Heart right ventricle (tissue), 16 donors: ENCODE results near the gene ATP2B1. TPM values are rescaled to one million over a fixed set of nuclear protein-coding genes. Genes with fewer than 3 reads are reported as not detected.
"Not testable (repeated sequence)": the region's sequence is repeated elsewhere in the genome, so short reads cannot be mapped to it uniquely, and the experiment has no call there.

ENCODE experiments used
- ATAC-seq, 8 donors: fragments of 200-7000 bp; cut with Tn5 transposase; one replicate each; pipeline ENCODE4 v1.9.1; 2020; ENCODE audit warnings: mild to moderate bottlenecking in 8 of 8, moderate library complexity in 8 of 8, moderate number of reproducible peaks in 1 of 8
- DNase-seq, 2 donors: peaks; one replicate each; pipeline ENCODE4 v3.0.0-alpha.2; 2020
- H3K27ac ChIP-seq, 10 donors: fragments of 200-600 bp; sonication (generic) in 2 of 10; one replicate each; pipeline versions ENCODE4 v1.5.0 to v1.8.0; 2020 to 2022; ENCODE audit warnings: mild to moderate bottlenecking in 3 of 10
- H3K27me3 ChIP-seq, 7 donors: fragments of 200-600 bp; one replicate each; pipeline ENCODE4 v1.8.0; 2021 to 2022; ENCODE audit warnings: mild to moderate bottlenecking in 2 of 7
- H3K36me3 ChIP-seq, 9 donors: fragments of 200-600 bp; sonication (generic) in 1 of 9; one replicate each; pipeline versions ENCODE4 v1.5.0 to v1.8.0; 2020 to 2022; ENCODE audit warnings: mild to moderate bottlenecking in 2 of 9
- H3K4me1 ChIP-seq, 9 donors: fragments of 200-600 bp; sonication (generic) in 1 of 9; one replicate each; pipeline versions ENCODE4 v1.5.0 to v1.8.0; 2020 to 2022; ENCODE audit warnings: mild to moderate bottlenecking in 4 of 9
- H3K4me3 ChIP-seq, 10 donors: fragments of 200-600 bp; sonication (generic) in 2 of 10; one replicate each; pipeline versions ENCODE4 v1.5.0 to v1.8.0; 2020 to 2022; ENCODE audit warnings: mild to moderate bottlenecking in 7 of 10, moderate library complexity in 2 of 10
- H3K9me3 ChIP-seq, 11 donors: fragments of 200-600 bp in 10 of 11; sonication (generic) in 2 of 11; one replicate each; pipeline versions ENCODE4 v1.5.0 to v1.8.0; 2013 to 2022; ENCODE audit warnings: mild to moderate bottlenecking in 2 of 11, control low read depth in 1 of 11, moderate library complexity in 1 of 11
- CTCF ChIP-seq, 9 donors: fragments of 200-600 bp; sonication (generic) in 2 of 9; IDR thresholded peaks; one replicate each; pipeline versions ENCODE4 v1.5.0 to v1.8.0; 2021 to 2022; ENCODE audit warnings: antibody characterized with exemption in 9 of 9, mild to moderate bottlenecking in 5 of 9, moderate library complexity in 1 of 9
- WGBS, 2 donors: extraction: QIAGEN DNeasy Blood & Tissue Kit; methylation state at CpG; one replicate each; pipeline ENCODE4 v1.1.7; 2013; ENCODE audit warnings: inconsistent platforms in 1 of 2; 5-methylcytosine and 5-hydroxymethylcytosine counted together
- intact Hi-C, 10 donors: fragments of 100-400 bp; cut with DNase I; formaldehyde crosslinking; loops; one replicate each; pipeline versions ENCODE4 v1.11.1 to v1.14.2; 2022
- long read RNA-seq, 3 donors: library from polyadenylated mRNA; unstranded; transcript quantifications; one replicate each; pipeline ENCODE4 v2.0.0, GENCODE V29; 2020 to 2021
- polyA plus RNA-seq, 2 donors: library from polyadenylated mRNA; stranded (reverse); fragments of 200-250 nt; gene quantifications; one replicate each; pipeline ENCODE4 v1.2.3, GENCODE V29; 2013
- total RNA-seq, 10 donors: library from RNA; stranded (reverse); fragmentation: NEBNext Ultra II Directional in 3 of 10; extraction: Animal tissue kit (Norgen Biotek cat#: 25700) in 3 of 10; gene quantifications; one replicate each; pipeline versions ENCODE4 v1.2.1 to v1.2.4, GENCODE V29; 2021 to 2023
- donor health status: Arrhythmogenic right ventricular cardiomyopathy.
- donor health status: ischemic (EF 13 %, LVEDD 7.1; RV severe dilation, severe dysfunction).
- donor health status: healthy with polysubstance abuse.
- donor health status: DM: no; HTN: yes; CAD: no.
- donor health status: DM: no; HTN: no; CAD: no.
- donor health status: ischemic (EF 25% LVEDD 6.9; RV normal size, moderate dysfunction).
- donor health status: ischemic (EF 25% LVEDD 5.7; RV mildly dilated, moderate dysfunction).
- donor health status: healthy.
- donor health status: DM: yes; HTN: yes; CAD: no.
- donor health status: Ischemic cardiomyopathy.
- donor health status: ischemic (EF 35%, LVEDD 5.7; RV mildly dilated, moderate dysfunction).
- donor health status: nonischemic (EF 11% LVEDD 7.7; RV severe dilation, severe dysfunction).
- donor health status: DM: yes; HTN: yes; CAD: no.
- donor health status: PGD.
- donor health status: ischemic (EF 29% LVEDD 5.4; RV normal size, mild dysfunction).
- donor health status: nonischemic (EF 23%, LVEDD 6.1; RV moderate dilation, normal function).

ATP2B1 gene
- 10 to 100 TPM in 9 of 10 donors, 1 to 10 TPM in 1; 6.2 to 20.5 (median 15.7) TPM for total RNA-seq
- polyA plus RNA-seq, result 1 to 10 TPM; 5.9 to 7.5 TPM
- long read RNA-seq, donor 1, partial matches to known transcripts, result 8 of 13 reads
- long read RNA-seq, donor 1, other reads (novel, unspliced or antisense), result 5 of 13 reads
- long read RNA-seq, donor 2, partial matches to known transcripts, result 4 of 6 reads
- long read RNA-seq, donor 2, other reads (novel, unspliced or antisense), result 2 of 6 reads
- long read RNA-seq, donor 3, partial matches to known transcripts, result 26 of 35 reads
- long read RNA-seq, donor 3, other reads (novel, unspliced or antisense), result 7 of 35 reads

- TF ChIP-seq CTCF (IDR thresholded peaks at IDR 0.05), result peak in 5 of 9 donors; percentile 9 to 41 (median 30)
- Histone ChIP-seq H3K4me3 (peak within 1 kb of the TSS; percentile 76 to 99 (median 88)), H3K9me3 (peaks cover 0 to 3% (median 0%) of the 10 kb centered on the region in 11 donors), H3K27ac (peak within 1 kb of the TSS; percentile 95 to 100 (median 98)), H3K27me3 (no peaks in the 10 kb centered on the region), H3K36me3 (no peaks in the 10 kb centered on the region), H3K4me1 (peaks cover 0 to 28% (median 18%) of the 10 kb centered on the region in 9 donors)
- WGBS, 2 donors, result 0 to 1% methylated on average over 80 to 84 of the region's 84 CpGs
- intact Hi-C loops, result loop anchor here in 4 of 10 donors (5.0 to 10.0 kb wide), 2 partner anchors 164 to 166 kb away; no protein-coding TSS in a partner anchor
- ATAC-seq (peak; percentile 66 to 83 (median 80)), DNase-seq (peak; percentile 83 to 89)
These were observed at the start of gene ATP2B1 for GRCh38 chr12:89708565-89709156. Gene ATP2B1, minus strand, starts transcription at chr12:89708838. Its CDS starts 52,952 bp downstream, at chr12:89655886.

- 95 to 97% methylated on average over 1 of the region's 1 CpG for whole genome bisulfite sequencing, 2 donors
- ATAC-seq, H3K27me3 ChIP-seq, DNase-seq, H3K4me3 ChIP-seq, H3K36me3 ChIP-seq, H3K9me3 ChIP-seq, intact Hi-C loops: not testable (repeated sequence)
- Histone ChIP-seq H3K27ac (peak overlapping the region in 1 of 10 donors; percentile 88), H3K4me1 (peaks cover 0 to 36% (median 0%) of the 10 kb centered on the region in 9 donors)
These were observed 49.3 kb upstream of the ATP2B1 start for GRCh38 chr12:89757987-89758386.

GRCh38 chr12:89756585-89757398 lies 48.2 kb upstream of the ATP2B1 start:
- 66 to 76% methylated on average over 5 of the region's 5 CpGs for WGBS, 2 donors
- Histone ChIP-seq H3K36me3 (no peaks in the 10 kb centered on the region), H3K4me1 (peaks cover 0 to 36% (median 0%) of the 10 kb centered on the region in 9 donors), H3K27me3 (peaks cover 0 to 7% (median 0%) of the 10 kb centered on the region in 7 donors), H3K27ac (peak overlapping the region in 4 of 10 donors; percentile 1 to 88 (median 40)), H3K9me3 (no peaks in the 10 kb centered on the region), H3K4me3 (no peak overlapping the region)
- intact Hi-C loops, result no loop called here
- ATAC-seq, result peak in 7 of 8 donors; percentile 64 to 86 (median 77)
- no peak for TF ChIP-seq CTCF (IDR thresholded peaks at IDR 0.05)
- DNase-seq, result peak in 1 of 2 donors; percentile 9

GRCh38 chr12:89756194-89756584 lies 47.6 kb upstream of the ATP2B1 start:
- Histone ChIP-seq H3K27ac (peak overlapping the region in 3 of 10 donors; percentile 31 to 81 (median 34)), H3K36me3 (no peaks in the 10 kb centered on the region), H3K9me3 (no peaks in the 10 kb centered on the region), H3K4me3 (no peak overlapping the region), H3K27me3 (peaks cover 0 to 7% (median 0%) of the 10 kb centered on the region in 7 donors), H3K4me1 (peaks cover 0 to 34% (median 0%) of the 10 kb centered on the region in 9 donors)
- intact Hi-C loops, result no loop called here
- WGBS, 2 donors, result 80 to 87% methylated on average over 4 of the region's 4 CpGs
- no peak for TF ChIP-seq CTCF (IDR thresholded peaks at IDR 0.05)
- peak in 2 of 8 donors; percentile 27 to 41 for ATAC-seq
- DNase-seq, result no peak
